ENCODE results near the gene FAM168A.

DNA sequence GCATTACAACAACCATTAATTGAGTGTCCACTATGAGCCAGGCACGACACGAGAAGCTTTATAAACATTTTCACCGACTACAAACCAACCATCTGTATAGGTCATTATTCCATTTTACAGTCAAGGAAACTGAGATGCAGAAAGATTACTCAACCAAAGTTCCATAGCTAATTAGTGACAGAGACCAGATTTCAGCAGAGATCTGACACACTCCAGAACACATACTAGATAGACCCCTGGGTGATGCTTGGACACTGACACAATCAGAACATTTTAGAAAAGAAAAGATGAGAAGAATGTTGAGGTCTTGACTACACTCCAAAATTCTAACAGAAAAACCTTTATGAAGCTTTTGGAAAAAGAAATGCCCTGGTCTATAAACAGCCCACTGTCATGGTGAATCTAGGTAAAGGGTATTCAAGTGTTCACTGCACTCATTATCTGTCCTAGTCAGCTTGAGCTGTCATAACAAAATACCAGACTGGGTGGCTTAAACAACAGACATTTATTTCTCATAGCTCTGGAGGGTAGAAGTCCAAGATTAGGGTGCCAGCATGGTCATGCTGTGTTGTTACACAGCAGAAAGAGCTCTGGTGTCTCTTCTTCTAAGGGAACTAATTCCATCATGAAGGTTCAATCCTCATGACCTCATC is 132.8 kb downstream of the FAM168A start:
- no peak for TF ChIP-seq ZNF274 (IDR thresholded peaks at IDR 0.05; ENCODE audit: low read depth, low read length)
- no peak for TF ChIP-seq SUZ12 (IDR thresholded peaks at IDR 0.05; ENCODE audit: extremely low read depth, insufficient read depth, insufficient read length)
